GM15510 (cell line): ENCODE data around the gene TRERF1.

Experiments
- POLR2A ChIP-seq: IDR thresholded peaks from 3 replicates; pipeline ENCODE4 v1.6.1; 2011; ENCODE audit warnings: borderline replicate concordance; ENCODE audit not compliant: insufficient read length; ENCODE audit errors: extremely low read depth

TRERF1 gene

DNA sequence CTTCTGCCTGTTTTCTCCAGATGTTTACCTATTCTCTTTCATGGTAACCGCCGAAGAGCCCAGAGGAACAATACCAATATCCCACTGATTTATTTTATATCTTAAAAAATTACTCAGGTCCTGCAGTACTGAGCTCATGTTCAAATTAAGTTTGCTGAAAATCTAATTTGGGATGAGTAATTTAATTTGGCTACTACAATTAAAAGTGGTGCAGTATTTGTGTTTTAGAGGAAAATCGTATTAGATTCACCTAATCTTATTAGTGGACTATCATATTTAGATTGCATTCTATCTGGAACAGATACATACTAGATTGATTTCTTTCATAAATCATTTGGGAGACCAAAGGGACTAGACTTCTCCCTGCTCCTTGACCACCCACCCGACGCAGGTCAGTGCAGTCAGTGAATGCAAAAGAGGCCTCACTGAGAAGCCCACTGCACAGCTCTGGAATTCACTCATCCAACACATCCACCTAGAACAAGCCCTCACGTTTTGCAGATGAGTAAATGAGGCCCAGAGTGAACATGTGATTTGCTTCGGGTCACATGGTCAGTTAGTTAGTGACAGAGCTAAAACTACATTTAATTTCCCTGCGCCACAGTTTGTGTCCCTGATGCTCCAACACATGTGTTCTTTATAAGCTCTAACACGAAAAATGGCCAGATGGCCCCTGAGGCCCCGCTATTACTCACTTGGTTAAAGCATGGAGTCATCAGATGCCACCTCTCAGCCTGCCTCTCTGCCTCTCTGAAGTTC, 101.8 kb downstream of the TRERF1 start:
- TF ChIP-seq POLR2A: no peak

DNA sequence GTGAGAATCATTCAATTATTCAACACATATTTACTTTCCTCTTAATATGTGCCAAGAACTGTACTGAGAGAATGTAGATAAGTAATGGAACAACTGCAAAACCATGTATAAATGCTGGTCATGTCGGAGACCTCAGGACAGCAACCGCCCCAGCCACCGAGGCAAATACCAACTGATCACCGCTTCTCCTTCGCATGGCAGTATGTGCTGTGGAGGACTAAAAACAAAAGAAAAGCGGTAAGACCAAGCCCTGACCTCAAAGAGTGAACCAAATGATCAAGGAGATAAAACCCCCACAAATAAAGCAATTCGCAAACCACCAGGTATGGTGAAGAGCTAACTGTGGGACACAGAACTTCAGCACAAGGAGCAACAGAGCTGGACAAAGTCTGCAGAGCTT, 104.3 kb downstream of the TRERF1 start:
- TF ChIP-seq POLR2A: no peak

DNA sequence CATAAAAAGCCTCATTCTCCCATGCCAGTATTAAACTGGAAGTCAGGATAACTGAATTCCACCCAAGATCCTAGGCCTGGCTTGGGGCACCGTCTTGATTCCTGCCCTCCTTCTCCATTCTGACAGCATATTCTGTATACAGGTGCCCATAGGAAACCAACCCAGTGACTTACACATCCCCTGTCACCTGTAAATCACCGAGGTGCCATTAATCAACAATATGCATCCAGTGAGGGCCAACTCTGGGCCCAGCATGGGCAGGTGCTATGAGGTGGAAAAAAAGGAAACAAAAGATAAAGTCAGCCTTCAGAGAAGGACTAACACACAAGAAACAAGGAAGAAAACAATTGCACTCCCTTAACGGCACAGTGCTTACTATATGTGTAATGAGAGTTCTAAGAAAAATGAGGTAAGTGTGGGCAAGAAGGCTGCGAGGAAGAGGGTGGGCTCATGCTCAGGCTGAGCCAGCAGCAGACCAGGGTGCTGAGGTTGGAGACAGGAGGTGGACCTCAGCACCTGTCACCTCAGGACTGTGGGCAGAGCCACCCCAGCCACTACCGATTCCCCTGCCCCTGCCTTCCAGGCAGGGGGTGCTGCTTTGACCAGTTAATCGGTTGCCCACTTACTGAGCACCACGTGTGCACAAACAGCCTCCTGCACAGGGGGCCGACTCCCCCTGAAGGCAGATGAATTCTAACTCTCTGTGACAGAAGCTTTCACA, 105.9 kb downstream of the TRERF1 start:
- no peak for TF ChIP-seq POLR2A

DNA sequence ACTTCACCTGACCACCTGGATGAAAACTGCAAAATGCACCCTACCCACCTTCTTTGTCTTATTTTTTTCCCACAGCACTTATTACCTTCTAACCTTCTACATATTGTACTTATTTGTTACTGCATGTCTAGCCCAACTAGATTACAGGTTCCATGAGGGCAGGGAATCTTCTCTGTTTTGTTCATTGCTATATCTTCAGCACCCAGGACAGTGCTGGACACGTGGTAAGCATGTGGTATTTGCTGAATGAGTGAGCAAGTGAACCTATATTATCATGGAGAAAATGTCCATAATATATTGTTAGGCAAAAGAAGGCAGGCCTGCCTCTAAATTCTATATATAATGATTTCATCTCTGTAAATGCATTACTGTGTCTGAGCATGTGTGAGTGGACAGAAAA, 107.0 kb downstream of the TRERF1 start:
- no peak for TF ChIP-seq POLR2A

DNA sequence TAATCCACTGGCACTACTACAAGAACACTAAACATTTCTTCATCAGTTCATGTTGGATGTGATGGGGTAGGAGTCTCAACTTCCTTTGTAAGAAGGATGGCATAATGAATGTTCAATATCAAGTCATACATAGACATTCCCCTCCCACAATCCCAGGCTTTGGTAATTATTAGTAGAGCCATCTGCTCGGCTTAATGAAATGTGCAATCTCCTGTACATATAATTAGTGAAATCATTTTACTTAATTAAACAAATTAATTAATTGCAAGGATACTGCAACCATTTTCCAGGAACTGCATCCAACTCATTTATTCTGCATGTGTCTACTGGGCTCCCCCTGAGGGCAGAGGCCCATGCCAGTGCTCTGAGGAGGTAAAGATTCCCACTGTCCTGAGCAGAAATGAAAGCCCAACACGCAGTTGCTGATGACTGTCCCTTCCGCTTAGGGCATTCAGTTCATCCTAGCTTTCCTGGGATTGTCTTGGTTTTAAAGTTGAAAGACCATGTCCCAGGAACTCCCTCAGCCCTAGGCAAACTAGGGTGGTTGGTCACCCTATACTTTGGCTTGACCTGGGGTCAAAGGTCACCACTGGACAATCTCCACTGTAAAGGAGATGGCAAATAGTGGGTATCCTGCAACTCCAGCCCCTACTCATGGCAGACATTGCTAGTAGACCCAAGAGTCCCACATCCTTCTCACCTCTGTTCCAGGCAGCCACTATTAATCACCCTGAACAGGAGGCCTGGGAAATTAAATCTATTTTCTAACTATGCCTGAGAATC, 109.8 kb downstream of the TRERF1 start:
- TF ChIP-seq POLR2A: no peak

DNA sequence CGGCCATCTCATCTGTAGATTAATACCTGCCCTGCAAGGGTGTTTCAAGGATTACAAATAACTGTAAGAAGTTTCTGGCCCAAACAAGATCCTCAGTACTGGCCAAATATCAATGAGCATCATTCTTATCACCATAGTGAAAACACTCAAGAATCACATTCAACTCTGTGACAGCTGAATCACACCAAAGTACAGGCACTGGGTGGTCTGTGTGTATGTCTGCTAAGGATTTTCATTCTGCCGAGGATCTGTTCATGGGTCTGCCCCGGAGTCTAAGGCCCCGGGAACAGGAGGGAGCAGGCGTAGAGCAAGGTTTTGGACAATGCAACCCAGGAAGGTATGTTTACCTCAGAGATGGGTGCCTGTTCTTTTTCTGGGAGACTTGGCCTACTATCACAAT, 110.5 kb downstream of the TRERF1 start:
- TF ChIP-seq POLR2A: no peak

DNA sequence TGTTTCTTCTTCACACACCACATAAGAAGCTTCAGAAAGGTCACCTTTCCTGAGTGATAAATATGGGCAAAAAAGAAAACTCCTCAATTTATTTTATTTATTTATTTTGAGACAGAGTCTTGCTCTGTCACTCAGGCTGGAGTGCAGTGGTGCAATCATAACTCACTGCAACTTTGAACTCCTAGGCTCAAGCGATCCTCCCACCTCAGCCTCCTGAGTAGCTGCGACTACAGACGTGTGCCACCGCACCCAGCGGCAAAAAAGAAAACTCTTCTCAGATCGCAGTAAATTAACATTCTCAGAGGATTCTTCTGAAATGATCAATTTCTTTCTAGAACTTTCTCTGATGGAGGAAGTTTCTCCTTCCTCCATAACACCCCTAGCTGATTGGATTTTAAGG, 111.2 kb downstream of the TRERF1 start:
- TF ChIP-seq POLR2A: no peak

DNA sequence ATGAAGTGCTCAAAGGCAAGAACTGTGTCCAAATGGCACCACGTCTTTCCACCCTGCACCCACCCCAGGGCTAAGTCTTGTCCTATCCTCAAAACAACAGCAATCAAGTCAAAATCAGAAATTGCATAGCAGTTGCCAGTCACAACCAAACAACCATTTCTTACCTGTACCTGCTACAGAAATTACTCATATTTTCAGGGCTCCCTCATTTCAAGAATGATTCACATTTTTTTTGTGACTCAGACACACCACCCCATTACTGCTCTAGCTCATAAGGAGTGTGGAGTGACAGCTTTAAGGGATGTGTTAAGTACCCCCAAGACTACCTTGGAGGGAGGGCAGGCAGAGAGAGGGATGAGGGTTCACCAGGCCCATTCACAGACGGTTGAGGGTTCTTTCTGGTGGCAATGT, 111.7 kb downstream of the TRERF1 start:
- TF ChIP-seq POLR2A: no peak

DNA sequence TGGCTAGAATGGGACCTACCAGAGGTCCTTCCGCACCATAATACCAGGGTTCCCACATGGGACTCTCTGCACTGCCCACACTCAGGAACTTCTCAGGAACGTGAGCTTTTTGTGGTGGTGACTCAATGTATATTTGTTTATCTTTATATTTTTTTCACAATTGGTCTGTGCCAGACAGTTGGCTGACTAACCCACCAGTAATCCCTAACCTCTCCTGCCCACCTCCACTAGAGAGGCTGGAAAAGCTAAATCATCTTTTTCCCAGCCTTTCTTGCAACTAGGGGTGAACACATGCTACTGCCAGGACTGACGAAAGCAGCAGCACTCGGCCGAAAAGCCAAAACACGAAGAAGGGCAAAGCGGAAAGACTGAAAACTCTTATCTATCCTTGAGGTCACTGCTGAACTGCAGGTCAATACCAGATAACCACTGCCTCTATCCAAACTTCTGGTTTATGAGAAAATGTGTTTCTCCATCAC, 112.9 kb downstream of the TRERF1 start:
- TF ChIP-seq POLR2A: no peak

DNA sequence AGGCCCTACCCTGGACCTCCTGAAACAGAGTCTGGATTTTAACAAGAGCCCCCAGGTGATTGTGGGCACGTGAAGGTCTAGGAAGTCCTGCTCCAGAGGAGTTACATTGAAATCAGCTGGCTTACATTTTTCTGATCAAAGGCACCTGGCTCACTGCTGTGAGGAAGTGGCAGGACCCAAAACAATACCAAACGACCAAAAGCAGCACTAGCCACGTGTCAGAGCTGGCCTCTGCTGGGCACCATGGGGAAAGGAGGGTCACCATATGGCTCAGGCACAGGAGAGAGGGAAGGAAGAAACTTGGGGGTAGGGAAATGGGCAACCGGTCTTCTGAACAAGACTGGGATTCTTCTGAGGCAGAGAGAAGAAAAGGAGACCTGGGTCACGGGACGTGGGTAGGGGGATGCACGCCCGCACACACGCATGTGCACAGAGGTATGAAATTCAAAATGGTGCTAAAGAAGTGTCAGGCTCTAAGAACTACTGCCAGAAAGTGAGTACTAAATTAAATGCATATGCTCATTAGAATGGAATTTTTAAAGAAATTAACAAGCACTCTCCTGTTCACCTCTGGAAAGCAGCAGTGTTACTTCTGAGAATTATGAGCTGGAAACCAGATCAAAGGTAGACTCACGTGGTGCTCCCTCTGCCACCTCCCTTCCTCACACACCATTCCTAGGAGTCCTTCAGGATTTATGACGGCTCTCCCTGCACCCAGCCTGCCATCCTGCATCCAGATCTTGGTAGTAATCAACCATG, 113.6 kb downstream of the TRERF1 start:
- no peak for TF ChIP-seq POLR2A

DNA sequence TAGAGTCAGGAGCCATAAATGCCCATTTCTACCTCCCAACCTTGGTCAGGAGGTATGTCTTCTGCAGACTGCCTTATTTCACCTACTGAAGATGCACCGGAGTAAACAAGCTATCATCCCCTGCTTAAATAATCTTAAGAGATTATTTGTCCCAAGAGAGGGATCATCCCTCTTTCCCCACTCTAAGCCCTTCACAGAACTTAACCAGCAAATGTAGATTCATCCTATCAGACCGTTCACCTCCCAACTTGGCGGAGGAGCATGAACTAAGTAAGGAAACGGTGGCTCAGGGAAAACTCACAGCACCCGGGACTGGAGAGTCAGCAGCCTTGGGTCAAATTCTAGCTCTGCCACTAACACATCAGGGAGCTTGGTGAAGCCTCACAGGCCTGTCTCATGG, 115.3 kb downstream of the TRERF1 start:
- TF ChIP-seq POLR2A: no peak

DNA sequence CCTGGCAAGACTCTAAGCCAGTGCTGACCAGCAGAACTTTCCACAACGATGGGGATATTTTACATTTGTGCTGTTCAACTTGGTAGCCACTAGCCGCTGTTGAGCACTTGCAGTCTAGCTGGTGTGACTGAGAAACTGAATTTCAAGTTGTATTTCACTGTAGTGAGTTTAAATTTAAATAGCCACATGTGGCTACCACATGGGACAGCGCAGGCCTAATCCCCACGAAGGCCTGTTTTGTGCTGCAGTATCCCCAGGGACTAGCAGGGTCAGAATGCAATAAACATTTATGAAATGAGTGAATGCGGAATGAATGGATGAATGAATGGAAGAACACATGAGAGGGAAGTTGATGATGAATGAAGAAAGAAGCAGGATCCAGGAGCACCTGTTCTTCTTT, 115.8 kb downstream of the TRERF1 start:
- no peak for TF ChIP-seq POLR2A

DNA sequence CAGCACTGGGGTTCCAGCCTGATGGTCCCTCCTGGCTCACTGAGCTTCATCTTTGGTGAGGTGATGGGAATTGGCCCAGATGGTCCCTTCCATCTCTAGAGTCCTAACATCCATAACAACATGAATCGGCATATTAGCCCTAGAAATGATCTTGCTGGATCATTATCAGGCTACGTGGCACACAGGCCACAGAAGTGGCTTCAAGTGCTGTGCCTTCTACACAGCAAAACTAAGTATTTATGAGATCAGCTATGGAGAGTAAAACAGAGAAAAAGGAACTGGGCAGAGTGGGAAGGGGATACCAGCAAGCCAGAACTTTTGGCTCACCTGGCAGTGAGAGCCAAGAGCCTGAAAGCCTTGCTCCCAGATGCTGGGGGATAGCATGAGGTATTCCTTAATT, 116.9 kb downstream of the TRERF1 start:
- no peak for TF ChIP-seq POLR2A

DNA sequence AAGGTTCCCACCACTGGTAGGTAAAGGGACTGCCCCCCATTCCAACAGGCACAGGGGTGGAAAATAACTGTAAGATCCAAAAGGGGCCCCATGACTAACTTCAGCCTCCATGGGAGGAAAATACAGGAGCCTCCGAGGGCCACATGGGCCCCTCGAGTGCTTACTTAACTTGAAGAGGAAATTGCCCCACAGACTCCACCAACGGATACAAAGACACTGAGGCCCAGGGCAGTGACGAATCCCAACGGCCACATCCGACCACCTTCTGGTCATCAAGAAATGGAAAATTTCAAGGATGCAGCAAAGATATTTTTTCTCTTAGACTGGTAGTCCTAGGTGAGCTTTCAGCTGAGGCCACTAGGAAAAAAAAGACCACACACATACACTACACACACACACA, 118.1 kb downstream of the TRERF1 start:
- no peak for TF ChIP-seq POLR2A

DNA sequence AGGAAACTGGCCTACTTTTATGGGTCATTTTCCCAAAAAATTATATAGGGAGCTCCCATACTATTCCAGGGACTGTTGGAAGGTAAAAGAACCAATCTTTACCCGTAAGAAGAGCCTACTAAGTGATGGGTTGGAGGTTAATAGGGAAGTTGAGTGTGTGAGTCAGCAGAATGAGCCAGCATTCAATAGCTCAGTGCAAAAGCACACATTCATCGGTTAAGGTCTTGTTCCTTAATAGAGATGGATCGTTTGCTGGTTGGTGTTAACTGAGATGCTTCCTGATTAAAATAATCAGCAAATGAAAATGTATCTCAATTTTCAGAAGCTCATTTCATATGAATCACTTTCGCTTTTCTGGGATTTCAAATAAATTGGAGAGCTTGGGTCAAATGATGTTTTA, 118.8 kb downstream of the TRERF1 start:
- TF ChIP-seq POLR2A: no peak

DNA sequence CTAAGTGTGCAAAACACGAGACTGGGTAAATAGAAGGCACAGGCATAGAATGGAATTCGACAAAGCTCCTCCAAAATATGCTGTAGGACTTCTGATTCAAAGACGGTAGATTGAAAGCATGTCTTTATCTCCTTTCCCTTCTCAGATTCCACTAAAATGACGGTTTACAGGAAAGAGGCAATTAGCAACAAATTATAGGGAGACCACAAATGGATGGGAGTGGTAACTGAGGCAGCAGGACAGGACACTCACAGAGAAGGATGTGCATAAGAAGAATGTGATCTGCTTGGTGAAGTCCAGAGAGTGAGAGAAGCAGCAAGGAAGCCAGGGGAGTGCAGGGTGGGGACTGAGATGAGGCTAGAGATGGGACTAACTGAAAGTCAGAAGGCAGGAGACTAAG, 120.7 kb downstream of the TRERF1 start:
- no peak for TF ChIP-seq POLR2A

DNA sequence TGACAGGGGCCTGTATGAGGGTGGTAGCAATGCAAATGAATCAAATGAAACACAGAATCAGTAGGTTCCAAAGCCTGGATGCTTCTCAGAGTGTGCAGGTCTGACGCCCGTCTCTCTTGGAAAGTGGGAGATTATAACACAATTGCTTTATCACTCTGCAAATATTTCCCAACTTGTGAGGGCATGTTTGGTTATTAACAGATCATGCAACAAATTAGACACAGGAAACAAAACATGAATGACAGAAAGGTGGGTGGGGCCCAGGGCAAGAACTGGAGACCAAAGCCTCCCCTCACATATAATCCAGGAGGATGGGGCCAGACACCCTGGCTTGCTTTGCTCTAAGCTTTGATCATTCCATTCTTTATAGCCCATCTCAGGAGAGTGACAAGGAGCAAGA, 125.5 kb downstream of the TRERF1 start:
- TF ChIP-seq POLR2A: no peak
